Measurements from ENCODE around the gene CTXN2.
A peak's percentile ranks its signal among the peaks of the same experiment; 100 is the strongest.

The CTXN2 gene

DNA sequence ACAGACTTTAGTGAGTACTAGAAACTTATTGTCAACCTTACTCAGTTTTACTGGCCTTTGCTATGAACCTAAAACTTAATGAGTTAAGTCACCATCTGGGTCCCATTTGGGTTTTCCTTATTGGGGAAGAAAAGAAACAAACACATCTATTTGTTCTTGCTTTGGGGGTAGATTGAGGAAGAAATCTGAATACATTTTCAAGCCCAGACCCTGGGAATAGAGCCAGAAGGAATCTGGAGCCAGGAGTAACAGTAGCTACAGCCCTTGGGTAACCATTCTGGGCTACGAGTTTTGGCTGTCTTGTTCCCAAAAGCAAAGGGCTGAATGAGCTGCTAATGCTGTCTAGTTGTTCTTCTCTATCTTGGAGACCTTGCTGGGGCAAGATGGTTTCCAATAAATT lies 31.2 kb downstream of the CTXN2 start:
- no peak for DNase-seq (ENCODE audit: low spot score)

- no peak for DNase-seq (ENCODE audit: low spot score)
Observed at GRCh38 chr15:48225771-48226170, 34.3 kb downstream of the CTXN2 start.

DNA sequence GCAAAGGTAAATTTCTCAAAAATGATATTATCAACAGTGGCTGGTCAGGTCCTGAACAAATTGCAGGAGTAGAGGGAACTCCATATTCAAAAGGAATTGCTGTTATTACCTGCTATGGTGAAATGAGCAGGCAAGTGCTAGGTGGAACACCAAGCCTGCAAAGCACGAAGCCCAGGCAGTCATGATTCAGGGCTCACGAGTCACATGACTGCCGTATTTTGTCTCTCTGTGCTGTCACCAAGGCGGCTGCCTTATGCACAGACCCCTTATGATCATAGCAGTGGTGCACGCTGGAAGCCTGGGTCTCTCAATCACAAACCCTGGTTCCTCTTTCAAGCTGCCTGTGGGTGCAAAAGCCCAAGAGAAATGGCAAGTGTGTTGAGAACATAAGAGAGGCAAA lies 39.0 kb downstream of the CTXN2 start:
- no peak for DNase-seq (ENCODE audit: low spot score)

GRCh38 chr15:48233246-48233645 lies 41.8 kb downstream of the CTXN2 start:
- DNase-seq (ENCODE audit: low spot score): no peak

DNA sequence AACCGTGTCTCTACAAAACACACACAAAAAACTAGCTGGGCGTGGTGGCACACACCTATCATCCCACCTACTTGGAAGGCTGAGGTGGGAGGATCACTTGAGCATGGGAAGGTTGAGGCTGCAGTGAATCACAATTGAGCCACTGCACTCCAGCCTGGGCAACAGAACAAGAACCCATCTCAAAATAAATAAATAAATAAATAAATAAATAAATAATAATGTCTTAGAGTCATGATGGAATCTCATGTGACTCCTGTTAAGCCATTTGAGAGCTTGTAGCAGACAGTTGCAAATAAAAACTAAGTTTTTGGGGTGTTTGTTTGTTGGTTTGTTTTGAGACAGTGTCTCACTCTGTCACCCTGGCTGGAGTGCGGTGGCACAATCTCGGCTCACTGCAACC lies 47.9 kb downstream of the CTXN2 start:
- no peak for DNase-seq (ENCODE audit: low spot score)

- DNase-seq (ENCODE audit: low spot score): no peak
Observed at GRCh38 chr15:48242015-48242414, 50.5 kb downstream of the CTXN2 start.

- no peak for DNase-seq (ENCODE audit: low spot score)
Observed at GRCh38 chr15:48242535-48242934, 51.1 kb downstream of the CTXN2 start.

DNA sequence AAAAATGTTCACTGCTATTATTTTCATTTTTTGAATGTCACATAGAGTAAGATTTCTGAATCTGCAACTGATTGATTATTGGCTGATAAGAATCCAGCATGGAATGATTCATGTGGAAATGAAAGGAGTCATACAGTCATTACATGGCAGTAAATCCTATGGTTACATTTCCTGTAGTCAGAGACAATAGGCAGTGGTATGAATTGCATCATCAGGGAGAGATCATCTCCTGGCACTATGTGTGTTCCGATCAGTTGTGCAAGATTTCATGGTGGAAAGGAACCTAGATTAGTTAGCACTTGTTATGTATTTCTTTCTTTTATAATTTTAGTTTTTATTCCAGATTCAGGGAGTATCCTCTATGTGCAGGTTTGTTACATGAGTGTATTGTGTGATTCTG lies 53.5 kb downstream of the CTXN2 start:
- no peak for DNase-seq (ENCODE audit: low spot score)

DNA sequence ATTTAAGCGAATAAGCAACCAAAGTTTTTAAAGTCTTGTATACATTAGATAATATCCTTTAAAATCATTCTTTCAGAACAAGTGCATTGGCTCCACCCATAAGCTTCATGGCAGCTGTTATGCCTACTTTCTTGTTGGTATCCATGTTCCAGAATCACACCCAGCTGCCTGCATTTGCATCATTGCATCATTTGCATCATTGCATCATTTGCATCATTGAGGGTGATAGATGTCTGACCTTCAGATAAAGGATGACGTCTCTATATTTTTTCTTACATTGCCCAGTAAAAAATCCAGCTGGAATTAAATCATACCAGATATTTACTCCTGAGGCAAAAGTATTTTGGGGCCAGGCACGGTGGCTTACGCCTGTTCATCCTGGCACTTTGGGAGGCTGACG lies 56.9 kb downstream of the CTXN2 start:
- no peak for DNase-seq (ENCODE audit: low spot score)

DNA sequence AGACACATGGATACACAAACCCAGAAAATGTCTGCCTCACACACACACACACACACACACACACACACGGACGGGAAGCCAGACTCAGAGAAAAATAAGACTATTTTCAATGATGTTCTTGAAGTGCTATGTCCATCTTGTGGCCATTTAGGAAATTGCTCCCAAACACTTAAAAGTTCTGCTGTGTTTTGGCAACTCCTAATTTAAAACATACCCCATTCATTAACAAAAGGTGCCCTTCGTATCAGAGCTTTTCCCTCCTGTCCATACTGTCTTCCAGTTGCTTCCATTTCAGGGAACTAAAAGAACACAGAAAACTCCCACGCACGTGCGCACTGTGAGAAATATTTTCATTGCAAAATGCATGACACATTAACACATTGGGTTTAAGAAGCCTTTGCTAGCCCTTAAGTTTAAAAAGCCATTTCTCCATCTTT lies 59.2 kb downstream of the CTXN2 start:
- peak; percentile 22 for DNase-seq (ENCODE audit: low spot score)

GRCh38 chr15:48253172-48253571 lies 61.7 kb downstream of the CTXN2 start:
- DNase-seq (ENCODE audit: low spot score): no peak
